SH-SY5Y (cell line): ENCODE measurements around the gene GOLGA8J.
"Not testable (repeated sequence)": the region's sequence is repeated elsewhere in the genome, so short reads cannot be mapped to it uniquely, and the experiment has no call there.

ENCODE experiments used
- GATA2 ChIP-seq: IDR thresholded peaks from 2 replicates; pipeline ENCODE4 v1.6.1; 2011; ENCODE audit warnings: mild to moderate bottlenecking, low read depth, low read length
- GATA3 ChIP-seq: IDR thresholded peaks from 2 replicates; pipeline ENCODE4 v1.6.1; 2011; ENCODE audit warnings: low read depth, mild to moderate bottlenecking, low read length, moderate library complexity

- TF ChIP-seq GATA2, GATA3: not testable (repeated sequence)
These were observed at the start of gene GOLGA8J for GRCh38 chr15:30082655-30083054.
